Measurements from ENCODE around the gene TULP4.

DNA sequence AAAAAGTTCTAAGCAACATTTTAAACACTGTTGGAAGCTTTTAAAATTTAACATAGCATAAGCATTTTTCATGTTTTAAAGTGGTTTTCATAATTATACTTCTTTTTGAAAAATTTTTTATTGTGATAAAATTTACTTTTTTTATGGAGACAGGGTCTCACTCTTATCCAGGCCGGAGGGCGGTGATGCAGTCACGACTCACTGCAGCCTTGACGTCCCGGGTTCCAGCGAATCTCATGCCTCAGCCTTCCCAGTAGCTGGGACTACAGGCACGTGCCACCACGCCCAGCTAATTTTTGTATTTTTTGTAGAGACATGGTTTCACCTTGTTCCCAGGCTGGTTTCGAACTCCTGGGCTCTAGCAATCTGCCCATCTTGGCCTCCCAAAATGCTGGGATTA lies 46.1 kb upstream of the TULP4 start:
- TF ChIP-seq, protein P1, sequence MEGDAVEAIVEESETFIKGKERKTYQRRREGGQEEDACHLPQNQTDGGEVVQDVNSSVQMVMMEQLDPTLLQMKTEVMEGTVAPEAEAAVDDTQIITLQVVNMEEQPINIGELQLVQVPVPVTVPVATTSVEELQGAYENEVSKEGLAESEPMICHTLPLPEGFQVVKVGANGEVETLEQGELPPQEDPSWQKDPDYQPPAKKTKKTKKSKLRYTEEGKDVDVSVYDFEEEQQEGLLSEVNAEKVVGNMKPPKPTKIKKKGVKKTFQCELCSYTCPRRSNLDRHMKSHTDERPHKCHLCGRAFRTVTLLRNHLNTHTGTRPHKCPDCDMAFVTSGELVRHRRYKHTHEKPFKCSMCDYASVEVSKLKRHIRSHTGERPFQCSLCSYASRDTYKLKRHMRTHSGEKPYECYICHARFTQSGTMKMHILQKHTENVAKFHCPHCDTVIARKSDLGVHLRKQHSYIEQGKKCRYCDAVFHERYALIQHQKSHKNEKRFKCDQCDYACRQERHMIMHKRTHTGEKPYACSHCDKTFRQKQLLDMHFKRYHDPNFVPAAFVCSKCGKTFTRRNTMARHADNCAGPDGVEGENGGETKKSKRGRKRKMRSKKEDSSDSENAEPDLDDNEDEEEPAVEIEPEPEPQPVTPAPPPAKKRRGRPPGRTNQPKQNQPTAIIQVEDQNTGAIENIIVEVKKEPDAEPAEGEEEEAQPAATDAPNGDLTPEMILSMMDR (IDR thresholded peaks at IDR 0.05): no peak
- TF ChIP-seq ZFX (IDR thresholded peaks at IDR 0.05; ENCODE audit: borderline replicate concordance): no peak
